GM21367 (cell line): ENCODE results near the gene CARMIL3.

Source experiments
- ATAC-seq: cut with Tn5 transposase; IDR thresholded peaks from one replicate; pipeline ENCODE4 v1.9.1; 2021; ENCODE audit not compliant: unreplicated experiment

CARMIL3 gene

GRCh38 chr14:24060443-24060842 is 8.6 kb downstream of the CARMIL3 start:
- ATAC-seq = no peak

- no peak for ATAC-seq
These were observed 9.4 kb downstream of the CARMIL3 start for GRCh38 chr14:24060984-24061913.

GRCh38 chr14:24062216-24062980 is 10.6 kb downstream of the CARMIL3 start:
- no peak for ATAC-seq

- no peak for ATAC-seq
These were observed 11.5 kb downstream of the CARMIL3 start for GRCh38 chr14:24063263-24063836.

- ATAC-seq = no peak
These were observed 12.4 kb downstream of the CARMIL3 start for GRCh38 chr14:24064091-24064795.

- ATAC-seq = no peak
These were observed 13.0 kb downstream of the CARMIL3 start for GRCh38 chr14:24064856-24065255.

GRCh38 chr14:24065408-24065807 is 13.6 kb downstream of the CARMIL3 start:
- no peak for ATAC-seq

- ATAC-seq = no peak
These were observed 14.8 kb downstream of the CARMIL3 start for GRCh38 chr14:24066496-24067132.

- ATAC-seq = no peak
These were observed 15.6 kb downstream of the CARMIL3 start for GRCh38 chr14:24067133-24068082.

- no peak for ATAC-seq
These were observed 17.1 kb downstream of the CARMIL3 start for GRCh38 chr14:24068711-24069410.

- ATAC-seq = no peak
These were observed 17.6 kb downstream of the CARMIL3 start for GRCh38 chr14:24069411-24069735.

GRCh38 chr14:24070285-24071143 is 18.7 kb downstream of the CARMIL3 start:
- no peak for ATAC-seq

GRCh38 chr14:24071144-24071697 is 19.4 kb downstream of the CARMIL3 start, which contains the start of gene CPNE6:
TSS of gene CPNE6 (plus strand) at chr14:24071562. CDS start at chr14:24072937, 1,375 bp downstream.
- no peak for ATAC-seq

- ATAC-seq = no peak
These were observed 20.1 kb downstream of the CARMIL3 start for GRCh38 chr14:24071836-24072430.

- ATAC-seq = no peak
These were observed 20.6 kb downstream of the CARMIL3 start for GRCh38 chr14:24072436-24072835.

- no peak for ATAC-seq
These were observed 21.4 kb downstream of the CARMIL3 start for GRCh38 chr14:24072881-24073877.
